Brain microvascular endothelial cell (primary cell): ENCODE results near the gene LARP1B.

ENCODE experiments used
- DNase-seq: peaks from one replicate; pipeline ENCODE4 v3.0.0-alpha.2; 2020
- H3K27ac ChIP-seq: fragments of 250-450 bp; sonication (Bioruptor Pico); 2 replicates; pipeline ENCODE4 v1.5.1; 2020; ENCODE audit warnings: mild to moderate bottlenecking, moderate library complexity
- H3K27me3 ChIP-seq: fragments of 250-450 bp; sonication (Bioruptor Pico); replicated peaks from 2 replicates; pipeline ENCODE4 v1.5.1; 2020; ENCODE audit warnings: mild to moderate bottlenecking
- H3K36me3 ChIP-seq: fragments of 250-450 bp; sonication (Bioruptor Pico); replicated peaks from 2 replicates; pipeline ENCODE4 v1.5.1; 2020; ENCODE audit warnings: mild to moderate bottlenecking
- H3K4me3 ChIP-seq: 2 replicates; pipeline ENCODE4 v1.5.1; 2011; ENCODE audit warnings: low read depth, mild to moderate bottlenecking, control low read depth, low read length, moderate library complexity
- in situ Hi-C: cut with HindIII; loops from 2 replicates; pipeline ENCODE4 v1.10.0; 2017; ENCODE audit warnings: low sequenced_read_pairs, low pct_ligation_motif_present
- TF ChIP-seq, protein P1 (sequence below): IDR thresholded peaks from 2 replicates; pipeline ENCODE4 v1.5.1; 2011; ENCODE audit warnings: low read depth, mild to moderate bottlenecking, moderate library complexity, low read length, control low read depth, inconsistent platforms; ENCODE audit errors: missing control alignments

The LARP1B gene

DNA sequence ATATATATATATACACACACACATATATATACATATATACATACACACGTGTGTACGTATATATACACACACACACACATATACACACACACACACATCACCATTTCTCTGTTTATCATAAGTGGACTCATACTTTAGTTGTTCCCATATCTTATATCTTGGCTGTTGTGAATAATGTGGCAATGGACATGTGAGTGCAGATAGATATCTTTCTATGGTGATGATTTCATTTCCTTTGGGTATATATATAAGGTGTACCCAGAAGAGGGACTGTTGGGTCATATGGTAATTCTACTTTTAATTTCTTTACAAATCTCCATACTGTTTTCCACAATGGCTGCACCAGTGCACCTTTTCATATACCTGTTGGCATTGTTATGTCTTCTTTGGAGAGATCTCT is 105.9 kb downstream of the LARP1B start:
- no peak for DNase-seq
- in situ Hi-C loops: no loop called here
- no peaks in the 10 kb centered on the region for H3K27me3 ChIP-seq
- no peak overlapping the region for H3K4me3 ChIP-seq
- TF ChIP-seq, protein P1, sequence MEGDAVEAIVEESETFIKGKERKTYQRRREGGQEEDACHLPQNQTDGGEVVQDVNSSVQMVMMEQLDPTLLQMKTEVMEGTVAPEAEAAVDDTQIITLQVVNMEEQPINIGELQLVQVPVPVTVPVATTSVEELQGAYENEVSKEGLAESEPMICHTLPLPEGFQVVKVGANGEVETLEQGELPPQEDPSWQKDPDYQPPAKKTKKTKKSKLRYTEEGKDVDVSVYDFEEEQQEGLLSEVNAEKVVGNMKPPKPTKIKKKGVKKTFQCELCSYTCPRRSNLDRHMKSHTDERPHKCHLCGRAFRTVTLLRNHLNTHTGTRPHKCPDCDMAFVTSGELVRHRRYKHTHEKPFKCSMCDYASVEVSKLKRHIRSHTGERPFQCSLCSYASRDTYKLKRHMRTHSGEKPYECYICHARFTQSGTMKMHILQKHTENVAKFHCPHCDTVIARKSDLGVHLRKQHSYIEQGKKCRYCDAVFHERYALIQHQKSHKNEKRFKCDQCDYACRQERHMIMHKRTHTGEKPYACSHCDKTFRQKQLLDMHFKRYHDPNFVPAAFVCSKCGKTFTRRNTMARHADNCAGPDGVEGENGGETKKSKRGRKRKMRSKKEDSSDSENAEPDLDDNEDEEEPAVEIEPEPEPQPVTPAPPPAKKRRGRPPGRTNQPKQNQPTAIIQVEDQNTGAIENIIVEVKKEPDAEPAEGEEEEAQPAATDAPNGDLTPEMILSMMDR: no peak
- H3K27ac ChIP-seq: no peak overlapping the region
- H3K36me3 ChIP-seq: no peaks in the 10 kb centered on the region

DNA sequence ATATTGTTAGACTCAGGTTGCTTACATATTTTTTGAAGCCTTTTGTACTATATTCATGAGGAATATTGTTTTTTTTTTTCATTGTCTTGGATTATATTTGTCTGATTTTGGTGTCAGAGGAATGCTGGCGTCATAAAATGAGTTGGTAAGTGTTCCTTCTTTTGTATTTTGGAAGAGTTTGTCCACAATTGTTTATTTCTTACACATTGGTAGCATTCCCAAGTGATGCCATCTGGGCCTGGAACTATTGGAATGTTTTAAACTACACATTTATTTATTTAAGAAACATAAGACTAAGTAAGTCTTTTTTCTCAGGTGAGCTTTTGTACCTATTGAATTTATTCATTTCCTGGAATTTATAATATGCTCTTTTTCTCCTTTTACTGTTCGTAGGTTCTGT is 107.6 kb downstream of the LARP1B start:
- no peaks in the 10 kb centered on the region for H3K27me3 ChIP-seq
- DNase-seq: no peak
- H3K27ac ChIP-seq: no peak overlapping the region
- H3K4me3 ChIP-seq: no peak overlapping the region
- H3K36me3 ChIP-seq: no peaks in the 10 kb centered on the region
- TF ChIP-seq, protein P1: no peak
- in situ Hi-C loops: no loop called here

DNA sequence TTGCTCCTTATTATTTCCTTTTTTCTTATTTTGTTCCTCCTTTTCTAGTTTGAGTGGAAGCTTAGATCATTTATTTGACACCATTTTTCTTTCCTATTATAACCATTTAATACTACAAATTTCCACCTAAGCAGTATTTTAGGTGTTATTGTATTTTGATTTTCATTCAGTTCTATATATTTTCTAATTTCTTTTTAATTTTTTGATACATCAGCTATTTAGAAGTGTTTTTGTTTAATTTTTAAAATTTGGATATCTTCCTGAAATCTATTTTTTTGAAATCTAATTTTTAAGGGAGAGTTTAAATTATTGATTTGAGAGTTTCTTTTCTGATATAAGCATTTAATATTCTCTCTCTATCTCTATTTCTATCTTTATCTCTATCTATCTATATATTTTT is 108.1 kb downstream of the LARP1B start:
- TF ChIP-seq, protein P1: no peak
- Histone ChIP-seq H3K27me3 (no peaks in the 10 kb centered on the region), H3K27ac (no peak overlapping the region), H3K4me3 (no peak overlapping the region), H3K36me3 (no peaks in the 10 kb centered on the region)
- DNase-seq: no peak
- in situ Hi-C loops: no loop called here

DNA sequence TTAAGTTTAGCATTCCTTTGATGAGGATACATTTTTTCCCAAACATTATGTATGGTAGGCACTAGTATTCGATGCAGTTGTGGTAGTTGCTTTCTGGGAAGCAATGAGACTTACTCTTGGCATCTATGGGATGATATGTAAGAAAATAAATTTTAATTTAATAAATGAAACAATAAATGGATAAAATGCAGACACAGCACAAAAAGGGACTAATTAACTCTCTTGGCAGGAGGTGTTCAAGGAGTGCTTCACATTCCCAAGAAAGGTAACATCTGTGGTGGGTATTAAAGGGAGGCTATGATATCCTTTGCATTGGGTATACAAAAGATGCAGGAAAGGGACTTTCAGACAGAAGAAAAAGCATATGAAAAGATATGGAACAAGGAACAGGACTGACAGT is 115.5 kb downstream of the LARP1B start:
- TF ChIP-seq, protein P1: no peak
- H3K36me3 ChIP-seq: no peaks in the 10 kb centered on the region
- in situ Hi-C loops: no loop called here
- DNase-seq: no peak
- H3K27ac ChIP-seq: no peak overlapping the region
- H3K4me3 ChIP-seq: no peak overlapping the region
- H3K27me3 ChIP-seq: no peaks in the 10 kb centered on the region

DNA sequence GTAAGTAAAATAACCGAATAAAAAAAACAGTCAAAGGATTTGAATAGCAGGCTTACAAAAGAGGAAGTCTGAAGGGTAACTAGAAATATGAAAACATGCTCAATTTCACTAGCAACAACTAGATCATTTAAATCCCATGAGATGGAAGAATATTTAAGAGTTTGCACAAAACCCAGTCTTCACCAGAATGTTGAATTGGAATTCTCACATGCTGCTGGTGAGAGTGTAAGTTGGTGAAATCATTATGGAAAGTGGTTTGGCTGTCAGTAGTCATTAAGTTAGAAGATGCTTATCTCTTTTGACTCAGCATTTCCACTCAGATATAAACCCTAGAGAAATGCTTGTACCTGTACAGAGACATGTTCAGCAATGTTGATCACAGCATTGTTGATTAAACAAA is 116.4 kb downstream of the LARP1B start:
- no peak for DNase-seq
- in situ Hi-C loops: no loop called here
- TF ChIP-seq, protein P1: no peak
- H3K4me3 ChIP-seq: no peak overlapping the region
- no peaks in the 10 kb centered on the region for H3K27me3 ChIP-seq
- H3K27ac ChIP-seq: no peak overlapping the region
- no peaks in the 10 kb centered on the region for H3K36me3 ChIP-seq

DNA sequence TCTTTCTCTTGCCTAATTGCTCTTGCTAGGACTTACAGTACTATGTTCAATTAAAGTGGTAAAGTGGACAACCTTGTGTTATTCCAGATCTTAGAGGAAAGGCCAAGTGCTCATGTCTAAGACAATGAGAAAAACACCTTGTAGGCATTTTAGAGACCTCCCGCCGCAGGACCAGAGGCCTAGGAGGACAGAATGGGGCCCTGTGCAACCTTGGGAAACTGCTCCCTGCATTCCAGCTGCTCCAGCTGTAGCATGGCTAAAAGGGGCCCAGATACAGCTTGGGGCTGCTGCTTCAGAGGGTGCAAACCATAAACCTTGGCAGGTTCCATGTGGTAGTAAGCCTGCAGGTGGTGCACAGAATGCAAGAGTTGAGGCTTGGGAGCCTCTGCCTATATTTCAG is 125.5 kb downstream of the LARP1B start:
- no peaks in the 10 kb centered on the region for H3K27me3 ChIP-seq
- DNase-seq: no peak
- in situ Hi-C loops: no loop called here
- no peaks in the 10 kb centered on the region for H3K36me3 ChIP-seq
- TF ChIP-seq, protein P1: no peak
- no peak overlapping the region for H3K27ac ChIP-seq
- H3K4me3 ChIP-seq: no peak overlapping the region
